Measurements from ENCODE around the gene PACRG.
A peak's percentile ranks its signal among the peaks of the same experiment; 100 is the strongest.

Gene PACRG

GRCh38 chr6:163354085-163354484, 626.3 kb downstream of the PACRG start:
- DNase-seq (ENCODE audit: low spot score): no peak

GRCh38 chr6:163354761-163355425, 627.1 kb downstream of the PACRG start:
- DNase-seq (ENCODE audit: low spot score): peak; percentile 51

GRCh38 chr6:163355426-163355991, 627.7 kb downstream of the PACRG start:
- peak; percentile 86 for DNase-seq (ENCODE audit: low spot score)

- peak; percentile 90 for DNase-seq (ENCODE audit: low spot score)
These were observed 628.5 kb downstream of the PACRG start for GRCh38 chr6:163356324-163356723.

- no peak for DNase-seq (ENCODE audit: low spot score)
These were observed 629.0 kb downstream of the PACRG start for GRCh38 chr6:163356743-163357142.

- no peak for DNase-seq (ENCODE audit: low spot score)
These were observed 636.9 kb downstream of the PACRG start for GRCh38 chr6:163364641-163365040.

Data from GM03348 (cell line).